GM12878 (cell line): ENCODE results near the gene CLIC6. TPM values are rescaled to one million over a fixed set of nuclear protein-coding genes. Genes with fewer than 3 reads are reported as not detected.
A peak's percentile ranks its signal among the peaks of the same experiment; 100 is the strongest.

Experiments used
- ATF7 ChIP-seq: fragments of 450-650 bp; IDR thresholded peaks from 2 replicates; pipeline ENCODE4 v1.6.1; 2016; ENCODE audit warnings: low read depth, mild to moderate bottlenecking
- BHLHE40 ChIP-seq, 2 experiments: fragments of 450-650 bp in 1 of 2; IDR thresholded peaks; 2 replicates each; pipeline ENCODE4 v1.6.1; 2011 to 2017; ENCODE audit warnings: low read depth in 2 of 2, borderline replicate concordance in 1 of 2, improper control_type of control experiment in 1 of 2, low read length in 1 of 2, mild to moderate bottlenecking in 1 of 2
- CBFB ChIP-seq: IDR thresholded peaks from 2 replicates; pipeline ENCODE4 v1.6.1; 2016; ENCODE audit warnings: antibody characterized with exemption, low read depth
- CBX5 ChIP-seq: sonication (generic); IDR thresholded peaks from 2 replicates; pipeline ENCODE4 v1.6.1; 2016; ENCODE audit warnings: low read depth, moderate library complexity, mild to moderate bottlenecking, inconsistent platforms
- CTCF ChIP-seq, 3 experiments: IDR thresholded peaks in 2 of 3; conservative IDR thresholded peaks in 1 of 3; 2 replicates each; pipeline ENCODE4 v1.5.1; 2011; ENCODE audit warnings: low read depth in 3 of 3, low read length in 3 of 3, mild to moderate bottlenecking in 3 of 3, control low read depth in 2 of 3, moderate library complexity in 2 of 3, inconsistent platforms in 1 of 3, mixed read lengths in 1 of 3; ENCODE audit not compliant: control insufficient read depth in 2 of 3, insufficient read depth in 1 of 3; ENCODE audit errors: extremely low read depth in 1 of 3
- ESRRA ChIP-seq: IDR thresholded peaks from 2 replicates; pipeline ENCODE4 v1.6.1; 2012; ENCODE audit warnings: mild to moderate bottlenecking, low read length, improper control_type of control experiment
- IKZF1 ChIP-seq: fragments of 450-650 bp; conservative IDR thresholded peaks from 2 replicates; pipeline ENCODE4 v1.6.1; 2017; ENCODE audit warnings: antibody characterized with exemption, mild to moderate bottlenecking
- IKZF2 ChIP-seq, 2 experiments: fragments of 450-650 bp; IDR thresholded peaks; 2 replicates each; pipeline ENCODE4 v1.6.1; 2017; ENCODE audit warnings: mild to moderate bottlenecking in 2 of 2, moderate library complexity in 2 of 2
- IRF5 ChIP-seq: fragments of 450-650 bp; IDR thresholded peaks from 2 replicates; pipeline ENCODE4 v1.6.1; 2017; ENCODE audit warnings: borderline replicate concordance
- MTA3 ChIP-seq: IDR thresholded peaks from 2 replicates; pipeline ENCODE4 v1.6.1; 2012; ENCODE audit warnings: low read length, inconsistent platforms, borderline replicate concordance
- NFXL1 ChIP-seq: fragments of 450-650 bp; IDR thresholded peaks from 2 replicates; pipeline ENCODE4 v1.6.1; 2017; ENCODE audit warnings: antibody characterized with exemption, mild to moderate bottlenecking, borderline replicate concordance
- NR2C2 ChIP-seq: IDR thresholded peaks from 2 replicates; pipeline ENCODE4 v1.6.1; 2011; ENCODE audit warnings: borderline replicate concordance, low read depth; ENCODE audit not compliant: control insufficient read depth, insufficient read length
- POLR2A ChIP-seq: IDR thresholded peaks from 2 replicates; pipeline ENCODE4 v1.6.1; 2011; ENCODE audit warnings: low read depth, mild to moderate bottlenecking, low read length
- RAD51 ChIP-seq: fragments of 450-650 bp; IDR thresholded peaks from 2 replicates; pipeline ENCODE4 v1.6.1; 2016; ENCODE audit warnings: moderate library complexity, mild to moderate bottlenecking, inconsistent platforms
- SMC3 ChIP-seq: IDR thresholded peaks from 2 replicates; pipeline ENCODE4 v1.6.1; 2011; ENCODE audit warnings: low read length, improper control_type of control experiment, borderline replicate concordance
- STAT1 ChIP-seq: fragments of 450-650 bp; conservative IDR thresholded peaks from 2 replicates; pipeline ENCODE4 v1.6.1; 2014; ENCODE audit warnings: antibody characterized with exemption, mild to moderate bottlenecking
- TCF3 ChIP-seq: IDR thresholded peaks from 2 replicates; pipeline ENCODE4 v1.6.1; 2012; ENCODE audit warnings: low read depth, mild to moderate bottlenecking, low read length, borderline replicate concordance; ENCODE audit not compliant: insufficient read depth
- YBX1 ChIP-seq: fragments of 450-650 bp; IDR thresholded peaks from 2 replicates; pipeline ENCODE4 v1.6.1; 2016; ENCODE audit warnings: antibody characterized with exemption
- ZBTB11 ChIP-seq: fragments of 450-650 bp; formaldehyde crosslinking; IDR thresholded peaks from 2 replicates; pipeline ENCODE4 v1.5.0; 2022; ENCODE audit warnings: mild to moderate bottlenecking, missing genetic modification characterization
- ZNF592 ChIP-seq: fragments of 450-650 bp; IDR thresholded peaks from 2 replicates; pipeline ENCODE4 v1.6.1; 2017; ENCODE audit warnings: mild to moderate bottlenecking, moderate library complexity
- ZZZ3 ChIP-seq: IDR thresholded peaks from 2 replicates; pipeline ENCODE4 v1.6.1; 2011; ENCODE audit warnings: low read depth; ENCODE audit not compliant: control insufficient read depth, insufficient read length
- polyA plus RNA-seq, 11 experiments: library from polyadenylated mRNA; depleted of rRNA in 4 of 11; unstranded in 6 of 11; stranded (reverse) in 5 of 11; fragments of >200 nt; fragmentation: Nextera tagmentation in 4 of 11; fragmentation: Illumina TruSeq in 1 of 11; extraction: Ambion mirVana in 4 of 11; extraction: Trizol in 1 of 11; gene quantifications; 1 replicate in 1 of 11; 2 replicates in 10 of 11; pipeline versions ENCODE4 v1.2.1 to v1.2.3, GENCODE V29; 2011 to 2016; ENCODE audit warnings: inconsistent platforms in 2 of 11, missing spikeins in 2 of 11, low read depth in 1 of 11
- total RNA-seq, 4 experiments: library from RNA; depleted of rRNA in 3 of 4; stranded (reverse); fragments of >200 nt in 3 of 4; fragmentation: Illumina TruSeq in 1 of 4; extraction: Trizol in 1 of 4; gene quantifications; 2 replicates each; pipeline versions ENCODE4 v1.2.1 to v1.2.3, GENCODE V29; 2013 to 2021

The CLIC6 gene
- total and polyA plus RNA-seq, 10 of the 15 experiments (the other 5 are each of a cell fraction or from before 2014, with no cell fraction given) = 5.7 to 34.1 (median 11.2) TPM

- TF ChIP-seq ZNF592 (no peak), POLR2A (no peak), ZZZ3 (no peak), ZBTB11 (CRISPR knock-in tag) (0 out of 2 replicates have a peak, but pooled peaks have one; percentile 8), IKZF2 (IDR thresholded peaks at IDR 0.05) (peak; percentile 50), CBX5 (0 out of 2 replicates have a peak, but pooled peaks have one; percentile 90), YBX1 (no peak), RAD51 (no peak), IKZF1 (peak; percentile 49), TCF3 (peak; percentile 85), STAT1 (no peak), BHLHE40 (IDR thresholded peaks at IDR 0.05; ENCODE audit: borderline replicate concordance in 1 of 2, low read depth in 2 of 2, low read length in 1 of 2) (peak; percentile 27 to 40; a peak in 1 of 4 replicates), NFXL1 (no peak), ATF7 (0 out of 2 replicates have a peak, but pooled peaks have one; percentile 31), CTCF (IDR thresholded peaks at IDR 0.05 in 2 of 3, conservative IDR thresholded peaks at IDR 0.05 in 1 of 3; ENCODE audit: control insufficient read depth in 2 of 3, extremely low read depth in 1 of 3, insufficient read depth in 1 of 3, low read depth in 3 of 3, low read length in 3 of 3) (no peak), SMC3 (no peak; the same call in 1 of the 2 replicates), MTA3 (no peak), IRF5 (no peak), CBFB (peak; percentile 91; the same call in 1 of the 2 replicates), NR2C2 (no peak), ESRRA (no peak)
Observed at GRCh38 chr21:34707876-34708325, 39.1 kb downstream of the CLIC6 start (continued).
